Spinal cord (tissue), 10 donors: ENCODE measurements around the gene KISS1R. TPM values are rescaled to one million over a fixed set of nuclear protein-coding genes. Genes with fewer than 3 reads are reported as not detected.

ENCODE experiments used
- DNase-seq, 6 donors: peaks; one replicate each; pipeline versions ENCODE4 v3.0.0 to v3.0.0-alpha.2; 2013 to 2015; ENCODE audit warnings: low spot score in 6 of 6, low read depth in 4 of 6
- H3K27ac ChIP-seq: one replicate; pipeline ENCODE4 v1.5.1; 2013; ENCODE audit warnings: low read depth, low read length, control low read depth
- H3K27me3 ChIP-seq: one replicate; pipeline ENCODE4 v1.6.1; 2013; ENCODE audit warnings: low read length; ENCODE audit not compliant: control insufficient read depth, insufficient read depth
- H3K36me3 ChIP-seq: one replicate; pipeline ENCODE4 v1.6.1; 2013; ENCODE audit warnings: low read length; ENCODE audit not compliant: control insufficient read depth, insufficient read depth
- H3K4me1 ChIP-seq: one replicate; pipeline ENCODE4 v1.6.1; 2013; ENCODE audit warnings: low read length; ENCODE audit not compliant: control insufficient read depth, insufficient read depth
- H3K4me3 ChIP-seq: one replicate; pipeline ENCODE4 v1.5.1; 2013; ENCODE audit warnings: low read depth, low read length, control low read depth
- H3K9me3 ChIP-seq: one replicate; pipeline ENCODE4 v1.6.1; 2013; ENCODE audit warnings: low read length; ENCODE audit not compliant: control insufficient read depth, insufficient read depth
- WGBS: methylation state at CpG from one replicate; pipeline ENCODE4 v1.1.5; 2013; ENCODE audit warnings: missing lambda C conversion rate; ENCODE audit not compliant: insufficient coverage; 5-methylcytosine and 5-hydroxymethylcytosine counted together
- long read RNA-seq, 4 donors: transcript quantifications; one replicate each; lab custom pipeline, GENCODE V29; 2026
- polyA plus RNA-seq, 2 donors: library from polyadenylated mRNA; unstranded; fragments of 120-200 nt; gene quantifications; one replicate each; pipeline ENCODE4 v1.2.1, GENCODE V29; 2013; ENCODE audit not compliant: insufficient read length in 2 of 2
- total RNA-seq, 2 donors: library from RNA; depleted of rRNA in 1 of 2; stranded (reverse); fragments of 120-200 nt in 1 of 2; fragments of >200 nt in 1 of 2; gene quantifications; one replicate each; pipeline versions ENCODE4 v1.2.3 to v1.2.4, GENCODE V29; 2013 to 2014
- donor health status: healthy.

Gene KISS1R
- total RNA-seq (1 to 10 TPM in 1 of 2 donors, under 1 TPM in 1; 0.50 to 2.1 TPM), polyA plus RNA-seq (1 to 10 TPM; 2.3 to 2.7 TPM)
- long read RNA-seq, donor 1, partial matches to known transcripts = 0 of 1 reads
- long read RNA-seq, donor 1, other reads (novel, unspliced or antisense) = 0 of 1 reads
- long read RNA-seq, donor 2 = 0 reads
- long read RNA-seq, donor 3 = 0 reads
- long read RNA-seq, donor 4 = 0 reads

DNA sequence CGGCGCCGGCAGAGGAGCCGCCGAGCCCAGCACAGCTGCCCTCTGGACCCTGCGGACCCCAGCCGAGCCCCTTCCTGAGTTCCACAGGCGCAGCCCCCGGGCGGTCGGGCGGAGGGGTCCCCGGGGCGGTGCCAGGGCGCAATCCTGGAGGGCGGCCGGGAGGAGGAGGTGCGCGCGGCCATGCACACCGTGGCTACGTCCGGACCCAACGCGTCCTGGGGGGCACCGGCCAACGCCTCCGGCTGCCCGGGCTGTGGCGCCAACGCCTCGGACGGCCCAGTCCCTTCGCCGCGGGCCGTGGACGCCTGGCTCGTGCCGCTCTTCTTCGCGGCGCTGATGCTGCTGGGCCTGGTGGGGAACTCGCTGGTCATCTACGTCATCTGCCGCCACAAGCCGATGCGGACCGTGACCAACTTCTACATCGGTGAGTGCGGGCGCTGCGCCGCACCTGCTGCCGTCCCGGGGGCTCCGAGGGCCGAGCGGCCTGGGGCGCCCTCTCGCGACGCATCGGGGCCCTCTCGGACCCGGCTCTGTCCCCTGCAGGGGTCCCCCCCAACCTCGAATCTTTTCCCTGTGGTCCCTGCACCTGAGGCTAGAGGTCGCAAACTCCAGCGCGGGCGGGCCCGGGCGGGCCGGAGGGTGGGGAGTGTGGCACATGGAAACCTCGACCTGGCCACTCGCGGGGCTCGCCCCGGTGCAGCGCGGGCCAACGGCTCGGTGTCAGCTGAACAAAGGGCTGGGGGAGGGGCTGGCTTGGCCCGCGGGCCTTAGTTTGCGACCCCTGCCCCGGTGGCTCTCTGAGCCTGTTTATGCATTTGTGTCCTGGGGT lies at the start of gene KISS1R:
Gene KISS1R (plus strand): TSS at position 11 of the 829 bp plus-strand sequence. CDS start 170 bp downstream, at position 181.
- H3K4me1 ChIP-seq = peaks cover 51% of the 10 kb centered on the region
- H3K27me3 ChIP-seq = peaks cover 45% of the 10 kb centered on the region

DNA sequence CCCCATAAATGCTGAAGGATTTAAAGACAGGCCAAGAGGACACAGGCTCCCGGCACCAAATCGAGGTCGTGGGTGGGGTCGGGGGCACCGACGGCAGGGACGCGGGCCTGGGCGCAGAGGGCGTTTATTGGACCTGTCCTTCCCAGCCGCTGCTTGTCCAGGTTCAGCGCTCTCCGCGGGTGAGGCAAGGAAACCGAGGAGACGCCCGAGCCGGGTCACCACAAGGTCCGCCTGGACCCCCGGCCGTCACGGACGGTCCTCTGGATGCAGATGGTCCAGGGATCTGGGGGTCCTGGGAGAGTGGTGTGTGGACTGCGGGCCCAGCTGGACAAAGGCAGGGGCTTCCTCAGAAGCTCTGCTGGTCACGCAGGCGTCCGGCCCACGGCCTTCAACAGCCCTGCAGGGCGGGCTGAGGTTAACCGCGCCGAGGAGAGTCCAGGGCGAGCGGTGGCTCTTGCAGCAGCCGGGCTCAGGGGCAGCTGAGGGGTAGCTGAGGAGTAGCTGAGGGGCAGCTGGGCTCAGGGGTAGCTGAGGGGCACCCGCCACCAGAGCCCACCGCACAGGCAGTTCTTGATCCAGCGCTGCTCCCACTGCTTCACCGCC lies 49.2 kb upstream of the KISS1R start:
- H3K27me3 ChIP-seq = peaks cover 5% of the 10 kb centered on the region
- peaks cover 83% of the 10 kb centered on the region for H3K36me3 ChIP-seq
- H3K4me1 ChIP-seq = peaks cover 28% of the 10 kb centered on the region
- no peak overlapping the region for H3K27ac ChIP-seq
- DNase-seq = no peak
- no peaks in the 10 kb centered on the region for H3K9me3 ChIP-seq
- WGBS = 88% methylated on average over 35 of the region's 39 CpGs
- no peak overlapping the region for H3K4me3 ChIP-seq

More for the DNA sequence above, at the start of gene KISS1R:
- DNase-seq = peak in 1 of 6 donors; percentile 45
- WGBS = under 1% methylated on average over 87 of the region's 87 CpGs
- H3K27ac ChIP-seq = no peak within 1 kb of the TSS
- no peaks in the 10 kb centered on the region for H3K9me3 ChIP-seq
- no peaks in the 10 kb centered on the region for H3K36me3 ChIP-seq
- H3K4me3 ChIP-seq = peak within 1 kb of the TSS; percentile 2

DNA sequence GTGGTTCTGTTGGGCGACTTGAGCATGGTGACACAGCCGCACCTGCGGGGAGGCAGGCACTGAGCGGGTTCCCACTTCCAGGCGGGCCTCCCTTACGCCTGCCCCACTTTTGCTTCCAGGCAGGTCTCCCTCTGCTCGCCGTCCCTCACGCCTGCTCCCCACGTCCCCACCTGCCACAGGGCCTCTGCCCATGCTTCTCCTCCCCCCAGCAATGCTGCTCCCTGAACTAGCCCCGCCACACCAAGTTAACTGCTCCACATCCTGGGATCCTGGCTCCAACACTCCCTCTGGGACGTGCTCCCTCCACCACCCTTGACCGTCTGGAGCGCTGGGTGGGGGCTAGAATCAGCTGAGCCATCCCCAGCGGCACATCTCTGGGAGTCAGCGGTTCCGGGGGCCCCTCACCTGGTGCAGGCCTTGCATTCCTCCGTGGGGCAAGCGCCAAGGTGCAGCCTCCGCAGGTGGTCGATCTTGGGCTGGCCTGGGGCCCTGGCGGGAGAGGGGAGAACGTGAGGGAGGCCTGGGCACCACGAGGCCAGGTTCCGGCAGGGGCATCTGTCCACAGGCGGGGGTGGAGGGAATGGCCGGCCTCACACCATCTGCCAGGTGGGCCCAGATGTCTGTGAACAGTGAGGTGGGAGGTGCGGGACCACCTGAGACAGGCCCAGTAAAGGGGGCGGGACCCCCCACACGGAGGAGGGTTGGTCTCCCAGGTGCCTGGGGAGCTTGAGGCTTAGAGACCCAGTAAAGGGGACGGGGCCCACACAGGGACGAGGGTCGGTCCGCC lies 48.5 kb upstream of the KISS1R start:
- Histone ChIP-seq H3K36me3 (peaks cover 88% of the 10 kb centered on the region), H3K4me1 (peaks cover 27% of the 10 kb centered on the region), H3K9me3 (no peaks in the 10 kb centered on the region), H3K27ac (no peak overlapping the region), H3K4me3 (no peak overlapping the region), H3K27me3 (no peaks in the 10 kb centered on the region)
- WGBS = 94% methylated on average over 34 of the region's 34 CpGs
- DNase-seq = no peak

DNA sequence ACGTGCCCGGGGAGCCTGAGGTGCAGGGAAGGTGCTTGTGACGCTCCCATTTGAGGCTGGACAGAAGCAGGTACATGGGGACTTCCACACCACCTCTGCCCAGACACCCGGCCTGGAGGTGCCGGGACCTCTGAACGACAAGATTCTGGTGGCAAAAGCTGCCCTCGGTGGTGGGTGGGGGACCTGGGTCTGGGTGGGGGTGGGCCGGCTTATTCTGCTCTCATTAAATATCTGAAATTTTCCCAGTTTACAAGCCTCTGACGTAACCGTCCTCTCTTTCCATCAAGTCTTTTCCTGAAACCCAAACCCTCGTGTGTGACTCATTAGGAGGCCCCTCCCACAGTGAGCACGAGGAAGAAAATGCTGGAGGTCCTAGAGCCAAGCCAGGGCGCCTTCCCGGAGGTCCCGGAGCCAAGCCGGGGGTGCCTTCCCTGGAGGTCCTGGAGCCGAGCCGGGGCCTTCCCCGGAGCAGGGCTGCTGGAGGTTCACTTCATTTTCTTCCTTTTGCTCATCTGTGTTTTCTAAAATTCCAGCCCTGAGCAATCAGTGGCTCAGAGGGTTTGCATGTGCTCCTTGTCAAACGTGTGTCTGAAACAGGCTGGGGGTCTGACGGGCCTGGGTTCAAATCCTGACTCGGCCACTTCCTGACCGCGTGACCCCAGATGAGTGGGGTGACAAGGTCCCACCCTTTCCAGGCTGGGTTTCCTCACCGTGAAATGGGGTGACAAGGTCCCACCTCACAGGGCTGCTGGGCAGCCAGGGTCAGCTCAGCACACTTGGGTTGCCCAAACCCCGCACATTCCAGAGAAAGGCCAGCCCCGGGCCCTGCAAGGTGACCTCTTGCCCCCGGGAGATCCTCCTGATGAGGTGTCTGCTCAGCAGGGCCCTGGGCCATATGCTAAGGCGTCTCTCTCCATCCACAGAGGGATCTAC lies 47.6 kb upstream of the KISS1R start:
- WGBS = 80% methylated on average over 24 of the region's 29 CpGs
- no peak overlapping the region for H3K27ac ChIP-seq

DNA sequence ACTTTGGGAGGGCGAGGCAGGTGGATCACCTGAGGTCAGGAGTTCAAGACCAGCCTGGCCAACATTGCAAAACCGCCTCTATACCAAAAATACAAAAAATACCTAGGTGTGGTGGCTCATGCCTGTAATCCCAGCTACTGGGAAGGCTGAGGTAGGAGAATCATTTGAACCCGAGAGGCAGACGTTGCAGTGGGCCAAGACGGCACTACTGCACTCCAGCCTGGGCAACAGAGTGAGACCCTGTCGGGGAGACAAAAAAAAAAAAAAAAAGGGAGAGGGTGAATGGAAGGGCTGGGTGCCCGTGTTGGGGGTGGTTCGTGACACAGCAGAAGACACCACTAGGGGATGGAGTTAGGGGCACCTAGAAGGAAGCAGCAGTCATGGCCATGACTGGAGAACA lies 46.8 kb upstream of the KISS1R start:
- Histone ChIP-seq H3K4me1 (peaks cover 27% of the 10 kb centered on the region), H3K9me3 (no peaks in the 10 kb centered on the region), H3K27ac (no peak overlapping the region), H3K36me3 (peaks cover 94% of the 10 kb centered on the region), H3K27me3 (no peaks in the 10 kb centered on the region), H3K4me3 (no peak overlapping the region)
- WGBS = 87% methylated on average over 4 of the region's 8 CpGs
- no peak for DNase-seq

More for the DNA sequence above, 47.6 kb upstream of the KISS1R start:
- no peaks in the 10 kb centered on the region for H3K9me3 ChIP-seq
- no peak for DNase-seq
- H3K27me3 ChIP-seq = no peaks in the 10 kb centered on the region
- H3K36me3 ChIP-seq = peaks cover 90% of the 10 kb centered on the region
- peaks cover 27% of the 10 kb centered on the region for H3K4me1 ChIP-seq
- no peak overlapping the region for H3K4me3 ChIP-seq

DNA sequence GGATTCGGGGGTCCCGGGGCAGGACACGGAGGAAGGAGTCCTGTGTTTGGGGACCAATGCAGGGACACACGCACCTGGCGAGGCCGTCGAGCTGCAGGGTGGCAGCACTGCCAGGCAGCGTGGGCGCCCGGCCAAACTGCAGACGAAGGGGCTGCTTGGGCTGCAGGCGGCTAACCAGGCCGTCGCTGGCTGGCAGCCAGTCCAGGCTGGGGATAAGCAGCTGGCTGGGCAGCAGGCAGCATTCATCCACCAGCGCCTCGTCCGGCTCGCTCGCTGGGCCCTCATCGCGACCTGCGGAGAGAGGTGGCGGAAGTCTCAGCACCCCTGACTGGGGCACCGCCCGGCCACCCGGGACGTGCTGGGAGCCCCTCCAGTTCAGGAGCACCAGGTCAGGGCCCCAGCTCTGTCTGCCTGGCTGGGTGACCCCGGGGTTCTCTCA lies 46.2 kb upstream of the KISS1R start:
- H3K4me1 ChIP-seq = peaks cover 27% of the 10 kb centered on the region
- peaks cover 94% of the 10 kb centered on the region for H3K36me3 ChIP-seq
- no peaks in the 10 kb centered on the region for H3K27me3 ChIP-seq
- H3K9me3 ChIP-seq = no peaks in the 10 kb centered on the region
- no peak overlapping the region for H3K4me3 ChIP-seq
- peak in 2 of 6 donors; percentile 86 to 89 for DNase-seq
- H3K27ac ChIP-seq = no peak overlapping the region
- 28% methylated on average over 28 of the region's 28 CpGs for WGBS

DNA sequence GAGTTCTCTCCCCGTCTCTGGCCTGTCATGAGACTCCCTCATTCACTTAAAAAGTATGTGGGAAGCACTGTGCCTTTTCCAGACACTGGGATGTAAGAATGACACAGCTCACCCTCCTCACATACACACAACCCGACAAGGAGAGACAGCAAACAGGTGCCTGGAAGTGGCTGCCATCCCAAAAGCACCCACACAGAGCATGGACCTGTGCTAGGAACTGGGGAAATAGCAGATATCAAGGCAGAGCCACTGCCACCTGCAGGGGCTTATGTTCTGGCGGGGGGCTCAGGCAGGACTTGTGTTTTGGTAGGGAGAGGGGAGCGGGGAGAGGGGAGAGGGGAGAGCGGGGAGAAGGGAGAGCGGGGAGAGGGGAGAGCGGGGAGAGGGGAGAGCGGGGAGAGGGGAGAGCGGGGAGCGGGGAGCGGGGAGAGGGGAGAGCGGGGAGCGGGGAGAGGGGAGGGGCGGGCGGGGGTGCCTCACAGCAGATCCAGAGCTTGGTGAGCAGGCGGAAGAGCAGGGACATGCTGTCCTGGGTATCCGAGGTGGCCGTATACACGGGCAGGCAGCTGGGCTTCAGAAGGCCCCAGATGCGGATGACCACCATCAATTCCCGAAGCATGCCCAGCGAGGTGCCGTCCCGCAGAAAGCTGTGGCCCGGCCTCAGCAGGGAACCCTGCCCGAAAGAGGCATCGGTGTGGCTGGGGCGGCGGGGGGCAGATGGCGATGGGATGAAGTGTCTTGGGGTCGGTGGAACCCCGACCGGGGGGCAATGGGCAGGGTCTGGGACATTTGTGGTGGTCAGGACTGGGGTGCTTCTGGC lies 45.5 kb upstream of the KISS1R start:
- DNase-seq = no peak
- H3K4me1 ChIP-seq = peaks cover 27% of the 10 kb centered on the region
- H3K4me3 ChIP-seq = no peak overlapping the region
- 89% methylated on average over 18 of the region's 33 CpGs for WGBS
- H3K27me3 ChIP-seq = no peaks in the 10 kb centered on the region
- no peaks in the 10 kb centered on the region for H3K9me3 ChIP-seq
- H3K36me3 ChIP-seq = peaks cover 97% of the 10 kb centered on the region
- H3K27ac ChIP-seq = no peak overlapping the region

DNA sequence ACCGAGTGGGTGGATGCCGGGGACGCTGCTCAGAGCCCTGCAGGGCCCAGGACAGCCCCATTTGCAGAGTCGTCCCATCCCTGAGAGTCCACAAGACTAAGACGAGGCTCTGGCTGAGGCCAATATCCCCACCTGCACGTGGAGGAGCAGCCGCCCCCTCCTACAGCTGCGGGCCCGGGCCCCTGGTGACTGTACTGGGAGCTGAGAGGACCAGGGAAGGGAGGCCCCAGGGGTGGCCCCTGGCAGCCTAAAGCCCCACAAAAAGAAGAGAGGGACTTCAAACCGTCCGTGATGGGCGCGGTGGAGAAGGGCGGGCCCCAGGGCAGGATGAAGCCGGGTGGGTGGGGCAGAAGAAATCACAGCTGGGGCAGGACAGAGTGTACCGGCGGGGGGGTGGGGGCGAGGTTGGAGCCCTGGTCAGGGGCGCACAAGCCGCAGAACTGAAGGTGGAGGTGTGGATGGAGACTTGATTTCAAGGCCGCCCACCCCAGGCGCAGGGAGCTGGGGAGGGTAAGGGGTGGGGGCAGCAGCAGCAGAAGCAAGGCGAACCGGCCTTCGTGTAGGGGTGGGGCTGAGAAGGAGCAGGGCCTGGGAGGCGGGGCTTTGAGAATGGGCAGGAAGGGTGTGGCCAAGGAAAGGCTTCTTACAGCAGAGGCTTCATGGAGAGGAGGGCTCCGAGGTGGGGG lies 44.7 kb upstream of the KISS1R start:
- Histone ChIP-seq H3K9me3 (no peaks in the 10 kb centered on the region), H3K27me3 (no peaks in the 10 kb centered on the region), H3K4me1 (peaks cover 20% of the 10 kb centered on the region), H3K36me3 (peaks cover 97% of the 10 kb centered on the region), H3K4me3 (no peak overlapping the region), H3K27ac (no peak overlapping the region)
- 88% methylated on average over 22 of the region's 27 CpGs for WGBS
- DNase-seq = peak in 1 of 6 donors; percentile 46
